Naive thymus-derived CD8-positive, alpha-beta T cell (primary cell): Measurements from ENCODE around the gene HGFAC. TPM values are rescaled to one million over a fixed set of nuclear protein-coding genes. Genes with fewer than 3 reads are reported as not detected.
A peak's percentile ranks its signal among the peaks of the same experiment; 100 is the strongest.

Experiments used
- ATAC-seq, 2 donors: fragments of 150-1000 bp; cut with Tn5 transposase in 1 of 2; sonication (Bioruptor Pico), chemical (Tn5 transposase) in 1 of 2; 1 replicate in 1 of 2; 2 replicates in 1 of 2; pipeline ENCODE4 v1.10.0; 2021; ENCODE audit warnings: mild to moderate bottlenecking in 2 of 2, moderate library complexity in 2 of 2
- POLR2A ChIA-PET: fragments of 350-600 bp; sonication (Branson Sonifier 250); formaldehyde crosslinking; loops from one replicate; lab custom pipeline; 2021; ENCODE audit warnings: antibody characterized with exemption; lab: Charles Lee
- DNase-seq, 10 donors: peaks; one replicate each; pipeline versions ENCODE4 v3.0.0 to v3.0.0-alpha.2; 2020 to 2022
- H3K27ac Mint-ChIP-seq, 10 donors: one replicate each; pipeline ENCODE4 v1.8.0; 2020 to 2022; ENCODE audit warnings: mild to moderate bottlenecking in 10 of 10, mixed read lengths in 10 of 10, moderate library complexity in 4 of 10, inconsistent platforms in 1 of 10
- H3K27me3 Mint-ChIP-seq, 5 donors: one replicate each; pipeline ENCODE4 v1.8.0; 2021 to 2022; ENCODE audit warnings: mixed read lengths in 5 of 5
- H3K36me3 Mint-ChIP-seq, 3 donors: one replicate each; pipeline ENCODE4 v1.8.0; 2020 to 2022; ENCODE audit warnings: mixed read lengths in 3 of 3, mild to moderate bottlenecking in 2 of 3, inconsistent platforms in 1 of 3
- H3K4me1 Mint-ChIP-seq, 4 donors: one replicate each; pipeline ENCODE4 v1.8.0; 2021 to 2022; ENCODE audit warnings: mixed read lengths in 4 of 4
- H3K4me3 Mint-ChIP-seq, 10 donors: one replicate each; pipeline ENCODE4 v1.8.0; 2020 to 2022; ENCODE audit warnings: mild to moderate bottlenecking in 10 of 10, mixed read lengths in 10 of 10, moderate library complexity in 6 of 10, inconsistent platforms in 1 of 10
- H3K9me3 Mint-ChIP-seq, 9 donors: one replicate each; pipeline ENCODE4 v1.8.0; 2020 to 2022; ENCODE audit warnings: mixed read lengths in 9 of 9, mild to moderate bottlenecking in 3 of 9, inconsistent platforms in 1 of 9, moderate library complexity in 1 of 9
- polyA plus RNA-seq, 3 donors: library from polyadenylated mRNA; unstranded; fragments of 300-500 nt; fragmentation: Illumina TruSeq; gene quantifications; one replicate each; pipeline ENCODE4 v1.2.3, GENCODE V29; 2021
- total RNA-seq, 8 experiments: library from RNA in 2 of 8; stranded (reverse) in 2 of 8; gene quantifications; one replicate each; pipeline ENCODE4 v1.2.3 and lab custom pipeline; 2021 to 2026

Gene HGFAC
- total and polyA plus RNA-seq, 5 experiments from 2014 or later = not detected

DNA sequence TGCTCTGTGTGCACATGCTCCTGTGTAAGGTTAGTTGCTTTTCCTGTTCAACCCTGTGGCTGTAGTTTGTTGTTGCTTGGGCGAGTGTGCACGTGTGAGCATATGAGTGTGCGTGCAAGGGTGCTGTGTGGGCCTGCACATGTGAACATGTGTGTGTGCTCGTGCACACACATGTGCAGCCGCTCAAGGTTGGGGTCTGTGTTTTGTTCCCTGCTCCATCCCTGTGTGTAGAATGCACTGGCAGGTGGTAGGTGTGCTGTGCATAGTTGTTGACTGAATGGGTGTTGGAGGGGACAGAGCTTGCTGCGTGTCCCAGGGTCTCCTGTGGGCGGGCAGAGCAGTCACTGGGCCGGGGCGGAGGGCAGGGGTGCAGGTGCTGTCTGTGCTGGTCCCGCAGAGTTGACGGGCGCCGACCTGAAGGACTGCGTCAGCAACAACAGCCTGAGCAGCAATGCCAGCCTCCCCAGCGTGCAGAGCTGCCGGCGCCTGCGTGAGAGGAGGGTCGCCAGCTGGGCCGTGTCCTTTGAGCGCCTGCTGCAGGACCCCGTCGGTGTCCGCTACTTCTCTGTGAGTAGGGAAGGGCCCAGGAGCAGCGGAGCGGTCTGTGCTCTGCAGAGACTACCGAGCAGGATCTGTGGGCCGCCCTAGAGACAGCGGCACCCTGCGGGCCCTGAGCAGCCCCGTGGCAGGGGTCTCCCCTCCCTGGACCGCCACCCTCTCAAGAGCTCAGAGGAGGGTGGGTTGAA is 27.9 kb upstream of the HGFAC start:
- POLR2A ChIA-PET = no interaction called here
- DNase-seq = peak in 1 of 10 donors; percentile 41
- Mint-ChIP-seq H3K4me1 (peaks cover 0 to 7% (median 2%) of the 10 kb centered on the region in 4 donors), H3K9me3 (no peaks in the 10 kb centered on the region), H3K27me3 (no peaks in the 10 kb centered on the region), H3K4me3 (no peak overlapping the region), H3K36me3 (peaks cover 0 to 5% (median 0%) of the 10 kb centered on the region in 3 donors), H3K27ac (peak overlapping the region in 3 of 10 donors; percentile 12 to 73 (median 28))
- ATAC-seq = no peak

GRCh38 chr4:3414421-3415279 is 27.1 kb upstream of the HGFAC start:
- H3K36me3 Mint-ChIP-seq = peaks cover 0 to 5% (median 0%) of the 10 kb centered on the region in 3 donors
- ATAC-seq = no peak
- peaks cover 0 to 7% (median 2%) of the 10 kb centered on the region in 4 donors for H3K4me1 Mint-ChIP-seq
- H3K27ac Mint-ChIP-seq = peak overlapping the region in 1 of 10 donors; percentile 73
- H3K27me3 Mint-ChIP-seq = no peaks in the 10 kb centered on the region
- DNase-seq = peak in 1 of 10 donors; percentile 58
- no peaks in the 10 kb centered on the region for H3K9me3 Mint-ChIP-seq
- H3K4me3 Mint-ChIP-seq = no peak overlapping the region
- POLR2A ChIA-PET = no interaction called here

- H3K36me3 Mint-ChIP-seq = peaks cover 0 to 5% (median 0%) of the 10 kb centered on the region in 3 donors
- DNase-seq (peak in 1 of 10 donors; percentile 30), ATAC-seq (no peak)
- no peaks in the 10 kb centered on the region for H3K9me3 Mint-ChIP-seq
- no peak overlapping the region for H3K4me3 Mint-ChIP-seq
- no peaks in the 10 kb centered on the region for H3K27me3 Mint-ChIP-seq
- H3K27ac Mint-ChIP-seq = no peak overlapping the region
- peaks cover 0 to 7% (median 2%) of the 10 kb centered on the region in 4 donors for H3K4me1 Mint-ChIP-seq
- POLR2A ChIA-PET = no interaction called here
Measured at GRCh38 chr4:3415471-3416141, 26.2 kb upstream of the HGFAC start.

DNA sequence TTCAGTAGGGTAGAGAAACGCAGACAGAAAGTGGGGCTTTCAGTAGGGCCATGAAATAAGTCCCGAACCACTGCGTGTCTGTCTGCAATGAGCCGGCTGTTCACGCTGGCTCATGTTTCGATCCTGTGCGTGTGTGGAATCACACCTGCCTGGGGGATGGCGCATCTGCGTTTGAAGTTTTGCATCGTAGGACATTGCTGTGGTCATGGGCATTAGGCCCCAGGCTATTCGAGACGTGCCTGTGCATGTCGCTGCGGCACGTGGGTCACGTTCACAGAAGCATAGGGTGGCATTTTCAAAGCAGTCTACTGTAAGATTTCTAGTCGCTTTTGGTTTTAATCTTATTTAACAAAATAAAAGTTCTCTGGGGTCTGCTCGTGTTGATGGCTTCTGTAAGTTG is 25.5 kb upstream of the HGFAC start:
- POLR2A ChIA-PET = no interaction called here
- Mint-ChIP-seq H3K27me3 (no peaks in the 10 kb centered on the region), H3K36me3 (peaks cover 0 to 5% (median 0%) of the 10 kb centered on the region in 3 donors), H3K27ac (no peak overlapping the region), H3K9me3 (no peaks in the 10 kb centered on the region), H3K4me1 (peaks cover 0 to 7% (median 2%) of the 10 kb centered on the region in 4 donors), H3K4me3 (no peak overlapping the region)
- DNase-seq = peak in 1 of 10 donors; percentile 55
- no peak for ATAC-seq

DNA sequence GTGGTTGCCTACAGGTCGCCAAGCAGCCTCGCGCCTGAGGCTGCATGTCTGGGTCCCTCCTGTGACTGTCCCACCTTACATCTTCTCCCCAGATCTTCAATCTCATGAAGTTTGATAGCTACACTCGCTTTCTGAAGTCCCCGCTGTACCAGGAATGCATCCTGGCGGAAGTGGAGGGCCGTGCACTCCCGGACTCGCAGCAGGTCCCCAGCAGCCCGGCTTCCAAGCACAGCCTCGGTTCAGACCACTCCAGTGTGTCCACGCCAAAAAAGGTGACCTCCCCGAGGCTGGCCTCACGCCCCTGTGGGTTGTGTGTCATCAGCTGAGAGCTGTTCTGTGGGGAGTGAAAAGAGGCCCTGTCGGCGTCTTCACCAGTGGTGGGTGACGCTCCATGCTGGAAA is 24.9 kb upstream of the HGFAC start:
- H3K27ac Mint-ChIP-seq = no peak overlapping the region
- H3K36me3 Mint-ChIP-seq = peaks cover 0 to 5% (median 0%) of the 10 kb centered on the region in 3 donors
- ATAC-seq (no peak), DNase-seq (peak in 1 of 10 donors; percentile 9)
- no peak overlapping the region for H3K4me3 Mint-ChIP-seq
- H3K4me1 Mint-ChIP-seq = peaks cover 0 to 7% (median 2%) of the 10 kb centered on the region in 4 donors
- POLR2A ChIA-PET = no interaction called here
- H3K9me3 Mint-ChIP-seq = no peaks in the 10 kb centered on the region
- H3K27me3 Mint-ChIP-seq = no peaks in the 10 kb centered on the region

DNA sequence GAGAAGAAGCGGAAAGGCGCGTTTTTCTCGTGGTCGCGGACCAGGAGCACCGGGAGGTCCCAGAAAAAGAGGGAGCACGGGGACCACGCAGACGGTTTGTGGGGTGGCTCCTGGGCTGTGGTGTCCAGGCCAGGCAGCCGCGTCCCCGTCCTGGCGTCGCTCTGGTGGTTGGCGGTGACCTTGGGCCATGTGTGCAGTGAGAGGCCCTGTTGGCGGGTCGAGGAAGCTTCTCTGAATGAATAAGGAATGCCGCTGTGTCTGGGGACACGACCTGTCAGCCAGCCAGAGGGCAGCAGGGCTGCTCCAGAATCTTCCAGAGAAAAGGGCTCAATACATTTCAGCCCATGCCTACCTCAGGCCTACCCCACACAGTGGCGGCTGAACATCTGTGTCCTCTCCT is 24.3 kb upstream of the HGFAC start:
- H3K27me3 Mint-ChIP-seq = no peaks in the 10 kb centered on the region
- no peak overlapping the region for H3K4me3 Mint-ChIP-seq
- no peak for ATAC-seq
- peak overlapping the region in 1 of 10 donors; percentile 63 for H3K27ac Mint-ChIP-seq
- H3K36me3 Mint-ChIP-seq = peaks cover 0 to 5% (median 0%) of the 10 kb centered on the region in 3 donors
- H3K4me1 Mint-ChIP-seq = peaks cover 0 to 7% (median 2%) of the 10 kb centered on the region in 4 donors
- no peaks in the 10 kb centered on the region for H3K9me3 Mint-ChIP-seq
- POLR2A ChIA-PET = no interaction called here
- peak in 1 of 10 donors; percentile 31 for DNase-seq

DNA sequence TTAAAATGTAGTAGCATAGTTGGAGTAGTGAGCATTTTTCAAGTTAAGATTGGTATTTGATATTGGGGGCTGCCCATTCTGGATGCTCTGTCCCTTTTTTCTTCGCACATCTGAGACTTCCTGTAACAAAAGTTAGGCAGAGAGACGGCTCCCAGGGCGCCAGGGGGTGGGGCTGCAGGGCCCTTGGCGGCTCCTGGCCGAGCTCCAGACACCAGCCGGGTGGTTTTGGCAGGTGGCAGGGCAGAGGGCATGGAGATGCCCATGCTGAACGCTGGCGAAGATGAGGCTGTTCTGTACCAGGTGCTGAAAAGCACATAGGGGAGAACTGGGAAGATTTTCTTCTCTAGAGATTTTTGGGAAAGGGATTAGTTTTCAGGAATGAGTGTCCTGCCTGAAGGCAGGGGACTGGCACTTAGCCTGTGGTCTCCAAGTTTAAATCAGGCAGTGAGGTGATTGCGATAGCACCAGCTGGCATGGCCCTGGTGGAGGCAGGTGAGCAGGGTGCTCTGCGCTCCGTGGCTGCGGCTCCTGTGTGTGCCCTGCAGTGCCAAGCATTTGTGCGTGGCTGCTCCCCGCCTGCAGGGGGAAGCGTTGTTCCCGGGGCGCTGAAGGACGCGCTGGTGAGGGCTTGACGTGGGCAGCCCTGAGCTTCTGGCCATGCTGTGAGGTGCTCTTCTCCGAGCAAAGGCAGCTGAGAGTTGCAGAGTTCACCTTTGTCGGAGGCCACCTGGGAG is 23.6 kb upstream of the HGFAC start:
- H3K27ac Mint-ChIP-seq = peak overlapping the region in 2 of 10 donors; percentile 15 to 37
- ATAC-seq = no peak
- H3K27me3 Mint-ChIP-seq = no peaks in the 10 kb centered on the region
- H3K4me1 Mint-ChIP-seq = peaks cover 0 to 7% (median 2%) of the 10 kb centered on the region in 4 donors
- no peaks in the 10 kb centered on the region for H3K9me3 Mint-ChIP-seq
- no peak overlapping the region for H3K4me3 Mint-ChIP-seq
- POLR2A ChIA-PET = no interaction called here
- peak in 1 of 10 donors; percentile 28 for DNase-seq
- peaks cover 0 to 5% (median 0%) of the 10 kb centered on the region in 3 donors for H3K36me3 Mint-ChIP-seq

GRCh38 chr4:3419836-3420605 is 21.7 kb upstream of the HGFAC start:
- DNase-seq = peak in 1 of 10 donors; percentile 7
- H3K4me1 Mint-ChIP-seq = peaks cover 0 to 7% (median 0%) of the 10 kb centered on the region in 4 donors
- H3K4me3 Mint-ChIP-seq = no peak overlapping the region
- POLR2A ChIA-PET = no interaction called here
- no peaks in the 10 kb centered on the region for H3K27me3 Mint-ChIP-seq
- ATAC-seq = no peak
- H3K36me3 Mint-ChIP-seq = peaks cover 0 to 5% (median 0%) of the 10 kb centered on the region in 3 donors
- no peaks in the 10 kb centered on the region for H3K9me3 Mint-ChIP-seq
- H3K27ac Mint-ChIP-seq = no peak overlapping the region

- H3K36me3 Mint-ChIP-seq = peaks cover 0 to 5% (median 0%) of the 10 kb centered on the region in 3 donors
- no peaks in the 10 kb centered on the region for H3K9me3 Mint-ChIP-seq
- ATAC-seq (no peak), DNase-seq (peak in 1 of 10 donors; percentile 31)
- POLR2A ChIA-PET = no interaction called here
- H3K27me3 Mint-ChIP-seq = no peaks in the 10 kb centered on the region
- peaks cover 0 to 7% (median 0%) of the 10 kb centered on the region in 4 donors for H3K4me1 Mint-ChIP-seq
- H3K27ac Mint-ChIP-seq = no peak overlapping the region
- H3K4me3 Mint-ChIP-seq = no peak overlapping the region
Measured at GRCh38 chr4:3420606-3420955, 21.2 kb upstream of the HGFAC start.

DNA sequence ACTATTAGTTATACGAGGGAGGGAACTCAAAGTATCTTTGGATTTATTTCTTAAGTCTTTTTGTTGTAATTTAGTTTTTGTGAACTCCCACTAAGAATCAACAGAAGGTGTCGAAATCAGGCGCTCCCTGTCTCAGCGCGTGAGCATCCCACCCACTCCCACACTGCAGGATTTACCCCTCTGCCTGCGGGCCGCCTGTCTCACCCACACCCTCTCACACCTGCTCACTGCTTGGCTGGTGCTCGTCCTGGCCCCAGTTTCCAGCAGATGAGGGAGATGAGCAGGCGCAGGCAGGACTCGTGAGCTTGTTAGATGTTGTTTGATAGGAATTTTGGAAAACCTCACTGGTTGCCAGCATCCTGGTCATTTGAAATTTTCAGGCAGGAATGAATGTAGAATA is 20.8 kb upstream of the HGFAC start:
- peak in 1 of 10 donors; percentile 56 for DNase-seq
- Mint-ChIP-seq H3K9me3 (no peaks in the 10 kb centered on the region), H3K27me3 (no peaks in the 10 kb centered on the region), H3K36me3 (peaks cover 0 to 5% (median 0%) of the 10 kb centered on the region in 3 donors), H3K4me3 (no peak overlapping the region), H3K4me1 (peaks cover 0 to 7% (median 0%) of the 10 kb centered on the region in 4 donors), H3K27ac (no peak overlapping the region)
- POLR2A ChIA-PET = no interaction called here
- no peak for ATAC-seq

DNA sequence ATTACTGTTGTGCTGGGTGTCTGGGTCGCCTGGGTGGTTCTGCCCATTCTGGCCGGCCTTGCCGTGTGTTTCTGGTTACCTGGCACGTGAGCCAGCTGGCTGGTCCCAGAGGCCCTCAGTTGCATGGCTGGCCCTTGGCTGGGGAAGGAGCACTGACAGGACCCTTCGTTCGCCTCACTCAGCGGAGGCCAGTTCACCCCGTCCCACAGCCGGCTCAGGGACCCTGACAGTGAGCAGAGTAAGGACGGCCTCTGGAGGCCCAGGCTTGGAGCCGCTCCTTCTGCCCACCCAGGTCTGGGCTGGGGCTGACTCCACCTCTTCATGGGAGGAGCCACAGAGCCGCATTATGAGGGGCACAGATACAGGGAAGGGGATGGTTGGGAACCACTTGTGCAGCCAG is 20.3 kb upstream of the HGFAC start:
- H3K9me3 Mint-ChIP-seq = no peaks in the 10 kb centered on the region
- POLR2A ChIA-PET = no interaction called here
- no peak for DNase-seq
- no peak for ATAC-seq
- no peak overlapping the region for H3K27ac Mint-ChIP-seq
- peaks cover 0 to 5% (median 0%) of the 10 kb centered on the region in 3 donors for H3K36me3 Mint-ChIP-seq
- no peaks in the 10 kb centered on the region for H3K27me3 Mint-ChIP-seq
- peaks cover 0 to 7% (median 0%) of the 10 kb centered on the region in 4 donors for H3K4me1 Mint-ChIP-seq
- no peak overlapping the region for H3K4me3 Mint-ChIP-seq
